Measurements from ENCODE around the gene STYX.

Gene STYX

DNA sequence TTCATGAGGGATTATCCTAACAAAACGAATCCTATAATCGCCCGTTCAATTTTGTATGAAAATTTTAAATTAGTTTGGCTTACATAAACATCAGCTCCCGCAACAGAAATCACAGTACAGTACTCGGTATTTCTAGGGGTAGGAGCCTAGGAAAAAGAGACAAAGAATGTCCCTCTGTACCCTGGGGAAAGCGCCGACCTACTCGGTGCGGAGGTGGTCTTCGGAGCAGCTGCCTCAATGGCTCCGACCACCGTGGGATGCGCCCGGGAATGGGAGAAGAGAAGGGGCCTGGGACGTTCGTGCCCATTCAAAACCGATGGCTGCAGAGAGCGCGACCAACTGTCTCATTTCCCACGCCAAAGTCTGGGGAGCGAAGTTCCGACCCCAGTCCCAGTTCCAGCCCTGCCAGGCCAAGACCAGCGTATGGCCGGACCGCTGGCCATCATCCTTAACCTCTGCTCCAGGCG lies 60.8 kb downstream of the STYX start:
- DNase-seq, result no peak

GRCh38 chr14:52791223-52792096 lies 61.5 kb downstream of the STYX start, which contains the start of gene GNPNAT1:
TSS of gene GNPNAT1 (minus strand) at chr14:52791607. CDS start at chr14:52784650, 6,957 bp downstream.
- DNase-seq, result peak; percentile 81

DNA sequence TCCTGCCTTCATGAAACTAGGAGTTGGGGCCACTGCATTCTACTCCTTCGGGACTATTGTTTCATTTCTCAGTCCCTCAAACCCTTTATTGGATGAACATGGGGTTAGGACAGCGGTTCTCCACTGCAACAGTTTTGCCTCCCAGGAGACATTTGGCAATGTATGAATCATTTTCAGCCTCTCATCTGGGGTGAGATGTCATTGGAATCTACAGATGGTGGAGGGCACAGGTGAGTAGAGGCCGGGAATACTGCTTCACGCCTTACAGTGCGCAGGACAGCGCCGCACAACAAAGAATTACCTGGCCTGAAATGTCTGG lies 62.1 kb downstream of the STYX start:
- DNase-seq, result no peak

GRCh38 chr14:52793061-52793460 lies 63.1 kb downstream of the STYX start:
- no peak for DNase-seq

- no peak for DNase-seq
Observed at GRCh38 chr14:52797653-52798052, 67.7 kb downstream of the STYX start.

- DNase-seq, result no peak
Observed at GRCh38 chr14:52798826-52799225, 68.9 kb downstream of the STYX start.

- DNase-seq, result no peak
Observed at GRCh38 chr14:52801014-52801712, 71.2 kb downstream of the STYX start.

- DNase-seq, result no peak
Observed at GRCh38 chr14:52802597-52802996, 72.6 kb downstream of the STYX start.

DNA sequence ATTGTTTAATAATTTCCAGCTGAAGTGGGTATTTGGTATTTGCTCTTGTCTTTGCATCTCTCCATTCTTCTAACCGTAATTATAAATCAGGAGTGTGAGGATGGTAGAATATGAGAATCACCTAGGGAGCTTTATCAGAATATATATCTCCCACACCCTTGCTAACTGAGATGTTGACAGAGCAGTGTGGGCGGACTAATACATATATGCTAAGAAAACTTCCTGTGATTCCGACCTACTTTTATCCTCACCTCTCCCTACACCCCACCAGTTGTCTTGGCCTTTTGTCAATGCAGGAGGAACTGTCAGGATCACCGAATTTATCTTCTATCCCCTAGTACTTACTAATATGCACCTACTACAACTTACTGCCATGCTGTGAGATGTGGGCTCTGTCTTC lies 76.1 kb downstream of the STYX start:
- DNase-seq, result no peak

GRCh38 chr14:52808101-52808500 lies 78.1 kb downstream of the STYX start:
- DNase-seq, result no peak

DNA sequence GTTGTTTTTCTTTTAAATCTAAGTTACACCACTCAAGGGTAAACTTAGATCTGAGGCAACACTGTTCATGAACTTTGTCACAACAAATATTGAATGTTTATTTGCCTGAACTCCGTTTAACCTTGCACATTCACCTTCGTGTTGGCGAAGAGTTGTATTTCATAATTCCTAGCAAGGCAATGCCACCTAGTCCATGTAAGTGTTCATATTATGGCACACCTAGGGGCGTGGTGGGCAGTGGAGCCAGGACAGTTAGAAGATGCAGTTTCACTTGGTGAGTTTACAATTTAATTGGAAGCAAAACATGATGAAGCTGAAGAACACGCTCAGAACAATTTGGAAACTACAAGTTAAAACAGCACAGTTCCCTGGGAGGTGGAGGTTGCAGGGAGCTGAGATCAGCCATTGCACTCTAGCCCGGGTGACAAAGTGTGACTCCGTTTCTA lies 91.9 kb downstream of the STYX start:
- no peak for DNase-seq

DNA sequence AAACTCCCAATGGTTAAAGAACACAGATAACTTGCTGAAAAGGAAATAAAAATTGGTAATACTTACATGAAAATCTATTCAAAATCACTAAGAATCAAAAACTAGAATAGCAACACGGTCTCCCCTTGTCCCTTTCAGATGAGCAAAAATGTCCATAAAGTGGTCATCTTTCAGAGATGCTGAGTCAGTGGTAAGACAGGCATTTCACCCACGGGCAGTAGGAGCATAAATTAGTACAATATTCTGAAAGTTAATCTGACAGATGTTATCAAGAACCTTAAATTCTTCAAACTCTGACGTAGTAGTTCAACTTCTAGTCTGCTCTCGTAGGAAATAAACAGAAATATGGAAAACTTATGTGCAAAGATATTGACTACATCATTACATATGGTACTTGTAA lies 94.5 kb downstream of the STYX start:
- no peak for DNase-seq
